ENCODE results near the gene TGFBRAP1.

Gene TGFBRAP1

GRCh38 chr2:105329561-105330495 is at the start of gene TGFBRAP1:
Gene TGFBRAP1, minus strand, starts transcription at chr2:105329735. Its CDS starts 21,434 bp downstream, at chr2:105308301.
- peak; percentile 42 for DNase-seq

- no peak for DNase-seq
Measured at GRCh38 chr2:105378921-105379383, 49.4 kb upstream of the TGFBRAP1 start.

GRCh38 chr2:105378276-105378840 is 48.8 kb upstream of the TGFBRAP1 start:
- no peak for DNase-seq

GRCh38 chr2:105377871-105378270 is 48.3 kb upstream of the TGFBRAP1 start:
- DNase-seq = no peak

- DNase-seq = no peak
Measured at GRCh38 chr2:105376789-105377240, 47.3 kb upstream of the TGFBRAP1 start.

- DNase-seq = no peak
Measured at GRCh38 chr2:105376010-105376409, 46.5 kb upstream of the TGFBRAP1 start.

GRCh38 chr2:105375001-105375561 is 45.5 kb upstream of the TGFBRAP1 start:
- no peak for DNase-seq

GRCh38 chr2:105373895-105374401 is 44.4 kb upstream of the TGFBRAP1 start:
- no peak for DNase-seq

GRCh38 chr2:105373344-105373781 is 43.8 kb upstream of the TGFBRAP1 start:
- no peak for DNase-seq

GRCh38 chr2:105371810-105372209 is 42.3 kb upstream of the TGFBRAP1 start:
- DNase-seq = no peak

- no peak for DNase-seq
Measured at GRCh38 chr2:105371156-105371555, 41.6 kb upstream of the TGFBRAP1 start.

- peak; percentile 79 for DNase-seq
Measured at GRCh38 chr2:105369777-105370690, 40.5 kb upstream of the TGFBRAP1 start.

GRCh38 chr2:105368759-105369408 is 39.3 kb upstream of the TGFBRAP1 start:
- DNase-seq = no peak

- no peak for DNase-seq
Measured at GRCh38 chr2:105365206-105365605, 35.7 kb upstream of the TGFBRAP1 start.

GRCh38 chr2:105364436-105365139 is 35.1 kb upstream of the TGFBRAP1 start:
- DNase-seq = no peak

GRCh38 chr2:105362862-105363591 is 33.5 kb upstream of the TGFBRAP1 start:
- no peak for DNase-seq

- DNase-seq = no peak
Measured at GRCh38 chr2:105361102-105361889, 31.8 kb upstream of the TGFBRAP1 start.

GRCh38 chr2:105358593-105358992 is 29.1 kb upstream of the TGFBRAP1 start:
- DNase-seq = no peak

- no peak for DNase-seq
Measured at GRCh38 chr2:105357122-105357521, 27.6 kb upstream of the TGFBRAP1 start.

Measured in GDM1 (cell line).